Measurements from ENCODE around the gene AGAP9.
"Not testable (repeated sequence)": the region's sequence is repeated elsewhere in the genome, so short reads cannot be mapped to it uniquely, and the experiment has no call there.

GRCh38 chr10:47484786-47485185 is 38.7 kb downstream of the AGAP9 start:
- TF ChIP-seq EZH2 (optimal IDR thresholded peaks at IDR 0.05; ENCODE audit: low read depth, low read length); CTCF (IDR thresholded peaks at IDR 0.05; ENCODE audit: low read length): not testable (repeated sequence)

All from MM.1S (cell line).